Left ventricle myocardium inferior (tissue), 1 donor: ENCODE data around the gene DNAJA4. TPM values are rescaled to one million over a fixed set of nuclear protein-coding genes. Genes with fewer than 3 reads are reported as not detected.
A peak's percentile ranks its signal among the peaks of the same experiment; 100 is the strongest.

Experiments used
- DNase-seq: peaks from one replicate; pipeline ENCODE4 v3.0.0-alpha.2; 2020
- H3K27ac ChIP-seq: fragments of 200-600 bp; replicated peaks from 2 replicates; pipeline ENCODE4 v1.8.0; 2021
- H3K27me3 ChIP-seq: fragments of 200-600 bp; 2 replicates; pipeline ENCODE4 v1.8.0; 2021; ENCODE audit warnings: low read depth
- H3K36me3 ChIP-seq: fragments of 200-600 bp; 2 replicates; pipeline ENCODE4 v1.8.0; 2021
- H3K4me1 ChIP-seq: fragments of 200-600 bp; 2 replicates; pipeline ENCODE4 v1.8.0; 2021
- H3K4me3 ChIP-seq: fragments of 200-600 bp; 2 replicates; pipeline ENCODE4 v1.8.0; 2021; ENCODE audit warnings: mild to moderate bottlenecking, moderate library complexity
- H3K9me3 ChIP-seq: fragments of 200-600 bp; replicated peaks from 2 replicates; pipeline ENCODE4 v1.8.0; 2021
- intact Hi-C: fragments of 100-400 bp; cut with micrococcal nuclease; formaldehyde crosslinking; loops from one replicate; pipeline ENCODE4 v1.11.0; 2022
- total RNA-seq: library from RNA; stranded (reverse); fragmentation: NEBNext Ultra II Directional; extraction: Animal tissue kit (Norgen Biotek cat#: 25700); gene quantifications from one replicate; pipeline ENCODE4 v1.2.1, GENCODE V29; 2021
- TF ChIP-seq, protein P1 (sequence below): fragments of 200-600 bp; IDR thresholded peaks from 2 replicates; pipeline ENCODE4 v1.8.0; 2021; ENCODE audit warnings: antibody characterized with exemption, mild to moderate bottlenecking, borderline replicate concordance
- donor health status: DM: no; HTN: yes; CAD: no; lungs with severe emphysema.

Gene DNAJA4
- total RNA-seq, 1 donor from 2014 or later: 115 TPM

GRCh38 chr15:78239811-78240210, 24.6 kb upstream of the DNAJA4 start:
- no peaks in the 10 kb centered on the region for H3K27me3 ChIP-seq
- no peaks in the 10 kb centered on the region for H3K36me3 ChIP-seq
- no peak for DNase-seq
- intact Hi-C loops: loop anchor here (5.0 to 10.0 kb wide), 3 partner anchors 65 to 128 kb away; partner anchors contain the start of gene CIB2
- H3K9me3 ChIP-seq: no peaks in the 10 kb centered on the region
- no peak overlapping the region for H3K4me3 ChIP-seq
- TF ChIP-seq, protein P1, sequence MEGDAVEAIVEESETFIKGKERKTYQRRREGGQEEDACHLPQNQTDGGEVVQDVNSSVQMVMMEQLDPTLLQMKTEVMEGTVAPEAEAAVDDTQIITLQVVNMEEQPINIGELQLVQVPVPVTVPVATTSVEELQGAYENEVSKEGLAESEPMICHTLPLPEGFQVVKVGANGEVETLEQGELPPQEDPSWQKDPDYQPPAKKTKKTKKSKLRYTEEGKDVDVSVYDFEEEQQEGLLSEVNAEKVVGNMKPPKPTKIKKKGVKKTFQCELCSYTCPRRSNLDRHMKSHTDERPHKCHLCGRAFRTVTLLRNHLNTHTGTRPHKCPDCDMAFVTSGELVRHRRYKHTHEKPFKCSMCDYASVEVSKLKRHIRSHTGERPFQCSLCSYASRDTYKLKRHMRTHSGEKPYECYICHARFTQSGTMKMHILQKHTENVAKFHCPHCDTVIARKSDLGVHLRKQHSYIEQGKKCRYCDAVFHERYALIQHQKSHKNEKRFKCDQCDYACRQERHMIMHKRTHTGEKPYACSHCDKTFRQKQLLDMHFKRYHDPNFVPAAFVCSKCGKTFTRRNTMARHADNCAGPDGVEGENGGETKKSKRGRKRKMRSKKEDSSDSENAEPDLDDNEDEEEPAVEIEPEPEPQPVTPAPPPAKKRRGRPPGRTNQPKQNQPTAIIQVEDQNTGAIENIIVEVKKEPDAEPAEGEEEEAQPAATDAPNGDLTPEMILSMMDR: no peak
- H3K4me1 ChIP-seq: peaks cover 9% of the 10 kb centered on the region
- H3K27ac ChIP-seq: no peak overlapping the region

- Histone ChIP-seq H3K9me3 (no peaks in the 10 kb centered on the region), H3K4me3 (no peak overlapping the region), H3K27ac (no peak overlapping the region), H3K36me3 (no peaks in the 10 kb centered on the region), H3K27me3 (no peaks in the 10 kb centered on the region), H3K4me1 (peaks cover 9% of the 10 kb centered on the region)
- intact Hi-C loops: loop anchor here (5.0 to 10.0 kb wide), 3 partner anchors 66 to 129 kb away; partner anchors contain the start of gene CIB2
- TF ChIP-seq, protein P1: peak; percentile 92
- DNase-seq: peak; percentile 86
These were observed 23.3 kb upstream of the DNAJA4 start for GRCh38 chr15:78241017-78241416.

GRCh38 chr15:78242128-78242527, 22.2 kb upstream of the DNAJA4 start:
- Histone ChIP-seq H3K9me3 (no peaks in the 10 kb centered on the region), H3K27ac (no peak overlapping the region), H3K4me1 (peaks cover 9% of the 10 kb centered on the region), H3K27me3 (no peaks in the 10 kb centered on the region), H3K4me3 (no peak overlapping the region), H3K36me3 (no peaks in the 10 kb centered on the region)
- DNase-seq: no peak
- intact Hi-C loops: loop anchor here (5.0 to 10.0 kb wide), 3 partner anchors 67 to 130 kb away; partner anchors contain the start of gene CIB2
- TF ChIP-seq, protein P1: peak; percentile 47

- no peaks in the 10 kb centered on the region for H3K9me3 ChIP-seq
- no peak overlapping the region for H3K27ac ChIP-seq
- H3K4me3 ChIP-seq: no peak overlapping the region
- peaks cover 9% of the 10 kb centered on the region for H3K4me1 ChIP-seq
- H3K36me3 ChIP-seq: no peaks in the 10 kb centered on the region
- TF ChIP-seq, protein P1: no peak
- H3K27me3 ChIP-seq: no peaks in the 10 kb centered on the region
- intact Hi-C loops: loop anchor here (5.0 to 10.0 kb wide), 3 partner anchors 68 to 131 kb away; partner anchors contain the start of gene CIB2
- DNase-seq: no peak
These were observed 21.3 kb upstream of the DNAJA4 start for GRCh38 chr15:78243058-78243457.

DNA sequence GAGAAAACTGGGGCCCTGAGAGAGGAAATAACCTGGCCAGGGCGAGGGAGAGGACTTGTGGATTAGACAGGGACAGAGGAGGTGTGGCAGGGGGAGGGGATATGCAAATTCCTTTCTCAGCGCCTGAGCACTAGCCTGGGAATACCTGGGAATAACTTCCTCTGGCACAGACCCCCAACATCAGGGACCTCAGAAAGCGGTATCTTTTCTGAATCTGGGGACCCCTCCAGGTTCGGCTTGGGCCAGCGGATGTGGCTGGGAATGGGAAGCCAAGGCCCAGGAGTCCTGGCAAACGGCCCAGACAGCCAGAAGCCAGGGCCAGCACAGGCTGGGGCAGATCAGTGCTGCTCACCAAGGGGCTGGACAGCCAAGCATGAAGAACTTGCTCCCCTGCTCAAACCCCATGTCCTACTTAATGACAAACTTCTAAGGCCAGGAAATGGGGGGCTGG, 20.8 kb upstream of the DNAJA4 start:
- TF ChIP-seq, protein P1: no peak
- Histone ChIP-seq H3K27ac (no peak overlapping the region), H3K4me1 (peaks cover 9% of the 10 kb centered on the region), H3K9me3 (no peaks in the 10 kb centered on the region), H3K36me3 (no peaks in the 10 kb centered on the region), H3K4me3 (no peak overlapping the region), H3K27me3 (no peaks in the 10 kb centered on the region)
- intact Hi-C loops: loop anchor here (5.0 to 10.0 kb wide), 3 partner anchors 69 to 131 kb away; partner anchors contain the start of gene CIB2
- peak; percentile 57 for DNase-seq
